ENCODE measurements around the gene CDK10.

DNA sequence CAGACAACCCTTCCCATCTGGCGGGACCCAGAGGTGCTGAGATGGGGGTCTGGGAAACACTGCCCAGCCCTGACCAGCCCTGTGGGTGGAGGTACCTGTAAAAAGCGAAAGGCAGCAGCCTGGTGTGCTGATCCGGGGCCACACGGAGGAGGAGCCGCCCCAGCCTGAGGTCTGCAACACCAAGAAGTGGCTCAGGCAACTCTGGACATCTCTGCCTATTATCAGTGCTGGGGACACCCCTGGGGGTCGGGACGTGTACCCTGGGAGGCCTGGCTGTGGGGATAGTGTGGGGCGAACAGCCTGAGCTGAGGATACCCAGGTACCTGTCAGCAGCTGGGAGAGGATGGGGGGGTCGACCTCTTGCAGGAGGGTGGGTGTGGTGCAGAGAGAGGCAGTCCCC is 52.9 kb downstream of the CDK10 start:
- TF ChIP-seq, protein P1, sequence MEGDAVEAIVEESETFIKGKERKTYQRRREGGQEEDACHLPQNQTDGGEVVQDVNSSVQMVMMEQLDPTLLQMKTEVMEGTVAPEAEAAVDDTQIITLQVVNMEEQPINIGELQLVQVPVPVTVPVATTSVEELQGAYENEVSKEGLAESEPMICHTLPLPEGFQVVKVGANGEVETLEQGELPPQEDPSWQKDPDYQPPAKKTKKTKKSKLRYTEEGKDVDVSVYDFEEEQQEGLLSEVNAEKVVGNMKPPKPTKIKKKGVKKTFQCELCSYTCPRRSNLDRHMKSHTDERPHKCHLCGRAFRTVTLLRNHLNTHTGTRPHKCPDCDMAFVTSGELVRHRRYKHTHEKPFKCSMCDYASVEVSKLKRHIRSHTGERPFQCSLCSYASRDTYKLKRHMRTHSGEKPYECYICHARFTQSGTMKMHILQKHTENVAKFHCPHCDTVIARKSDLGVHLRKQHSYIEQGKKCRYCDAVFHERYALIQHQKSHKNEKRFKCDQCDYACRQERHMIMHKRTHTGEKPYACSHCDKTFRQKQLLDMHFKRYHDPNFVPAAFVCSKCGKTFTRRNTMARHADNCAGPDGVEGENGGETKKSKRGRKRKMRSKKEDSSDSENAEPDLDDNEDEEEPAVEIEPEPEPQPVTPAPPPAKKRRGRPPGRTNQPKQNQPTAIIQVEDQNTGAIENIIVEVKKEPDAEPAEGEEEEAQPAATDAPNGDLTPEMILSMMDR (IDR thresholded peaks at IDR 0.05) = no peak
- no peak for TF ChIP-seq POLR2A (IDR thresholded peaks at IDR 0.05; ENCODE audit: low read depth)
- no peak for TF ChIP-seq EP300 (IDR thresholded peaks at IDR 0.05)

All from esophagus muscularis mucosa (tissue), 4 donors.